GM19468 (cell line): ENCODE results near the gene PGS1.

Experiments
- ATAC-seq: cut with Tn5 transposase; IDR thresholded peaks from one replicate; pipeline ENCODE4 v1.9.1; 2021; ENCODE audit warnings: mild to moderate bottlenecking, moderate library complexity, moderate number of reproducible peaks; ENCODE audit not compliant: unreplicated experiment; ENCODE audit errors: extremely low read depth

The PGS1 gene

GRCh38 chr17:78403822-78404221 is 25.4 kb downstream of the PGS1 start:
- no peak for ATAC-seq

GRCh38 chr17:78406396-78406795 is 27.9 kb downstream of the PGS1 start:
- no peak for ATAC-seq

GRCh38 chr17:78406920-78407319 is 28.5 kb downstream of the PGS1 start:
- ATAC-seq, result no peak

GRCh38 chr17:78407387-78408000 is 29.0 kb downstream of the PGS1 start:
- ATAC-seq, result no peak

GRCh38 chr17:78408476-78409050 is 30.1 kb downstream of the PGS1 start:
- no peak for ATAC-seq

GRCh38 chr17:78409191-78409928 is 30.9 kb downstream of the PGS1 start:
- no peak for ATAC-seq

- ATAC-seq, result no peak
Observed at GRCh38 chr17:78411241-78411857, 32.9 kb downstream of the PGS1 start.

GRCh38 chr17:78412403-78412802 is 34.0 kb downstream of the PGS1 start:
- no peak for ATAC-seq

GRCh38 chr17:78414178-78415162 is 36.0 kb downstream of the PGS1 start:
- ATAC-seq, result no peak

GRCh38 chr17:78415821-78416711 is 37.6 kb downstream of the PGS1 start:
- ATAC-seq, result no peak

- ATAC-seq, result no peak
Observed at GRCh38 chr17:78416791-78417530, 38.5 kb downstream of the PGS1 start.

- ATAC-seq, result no peak
Observed at GRCh38 chr17:78417531-78417909, 39.1 kb downstream of the PGS1 start.

- no peak for ATAC-seq
Observed at GRCh38 chr17:78418326-78419026, 40.0 kb downstream of the PGS1 start.

GRCh38 chr17:78419970-78420815 is 41.7 kb downstream of the PGS1 start:
- no peak for ATAC-seq

GRCh38 chr17:78421084-78421533 is 42.7 kb downstream of the PGS1 start:
- ATAC-seq, result no peak

- no peak for ATAC-seq
Observed at GRCh38 chr17:78421534-78422266, 43.3 kb downstream of the PGS1 start.
